ENCODE measurements around the gene WWC1.

- TF ChIP-seq CTCF (IDR thresholded peaks at IDR 0.05; ENCODE audit: low read depth, low read length) (no peak), POLR2A (IDR thresholded peaks at IDR 0.05; ENCODE audit: extremely low read depth, insufficient read length) (no peak)
- TF ChIP-seq, protein P1, sequence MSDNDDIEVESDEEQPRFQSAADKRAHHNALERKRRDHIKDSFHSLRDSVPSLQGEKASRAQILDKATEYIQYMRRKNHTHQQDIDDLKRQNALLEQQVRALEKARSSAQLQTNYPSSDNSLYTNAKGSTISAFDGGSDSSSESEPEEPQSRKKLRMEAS (IDR thresholded peaks at IDR 0.05; ENCODE audit: low read depth, low read length): no peak
Measured at GRCh38 chr5:168307022-168307421, 15.6 kb downstream of the WWC1 start.
